K562 (cell line): ENCODE results near the gene CBFA2T3. TPM values are rescaled to one million over a fixed set of nuclear protein-coding genes. Genes with fewer than 3 reads are reported as not detected.
A peak's percentile ranks its signal among the peaks of the same experiment; 100 is the strongest.

Source experiments
- ATAC-seq: fragments of 200-7000 bp; cut with Tn5 transposase; 3 replicates; pipeline ENCODE4 v1.9.1; 2020; ENCODE audit warnings: moderate library complexity
- BruUV-seq: library from RNA; stranded (reverse); fragments of 400-500 nt; replicated peaks from 2 replicates; lab custom pipeline; 2021; lab: Mats Ljungman, UMichigan
- CTCF ChIA-PET: fragments of 300-600 bp; formaldehyde crosslinking; extraction: SDS; loops from one replicate; lab custom pipeline; 2021; ENCODE audit warnings: low intra/inter-chr PET ratio; lab: Yijun Ruan, JAX
- POLR2A ChIA-PET: fragments of 300-600, 350-650 bp; sonication (Branson Sonifier 250); formaldehyde crosslinking; extraction: SDS; loops from one replicate; lab custom pipeline; 2021; ENCODE audit warnings: antibody characterized with exemption, inconsistent platforms; lab: Yijun Ruan, JAX
- DNase-seq, 4 experiments: peaks; one replicate each; pipeline versions ENCODE4 v3.0.0 to v3.0.0-alpha.2; 2011 to 2018; ENCODE audit warnings: low spot score in 3 of 4, mixed read lengths in 3 of 4; ENCODE audit errors: extremely low read depth in 1 of 4
- FAIRE-seq: peaks from 2 replicates; lab custom pipeline; 2011; peaks lifted over from hg19 to GRCh38; lab: Jason Lieb, UNC
- H2AFZ ChIP-seq: 2 replicates; pipeline ENCODE4 v1.6.0; 2011; ENCODE audit warnings: low read depth, low read length, control low read depth, inconsistent platforms
- H3K27ac ChIP-seq: fragments of 200-600 bp; 3 replicates; pipeline ENCODE4 v1.8.0; 2011; ENCODE audit warnings: low read depth, mild to moderate bottlenecking, control low read depth, inconsistent platforms, low read length, moderate library complexity, mixed read lengths; ENCODE audit errors: extremely low read depth
- H3K27me3 ChIP-seq, 2 experiments: fragments of 300-600 bp in 1 of 2; 2 replicates in 1 of 2; 3 replicates in 1 of 2; pipeline versions ENCODE4 v1.6.0 to v1.8.0; 2011; ENCODE audit warnings: inconsistent platforms in 2 of 2, low read length in 2 of 2, mild to moderate bottlenecking in 1 of 2, mixed read lengths in 1 of 2, moderate library complexity in 1 of 2; ENCODE audit not compliant: control insufficient read depth in 2 of 2, insufficient read depth in 2 of 2
- H3K36me3 ChIP-seq: fragments of 300-600 bp; 3 replicates; pipeline ENCODE4 v1.8.0; 2011; ENCODE audit warnings: mild to moderate bottlenecking, low read length, inconsistent platforms; ENCODE audit not compliant: control insufficient read depth, insufficient read depth
- H3K4me1 ChIP-seq, 2 experiments: fragments of 200-600 bp in 1 of 2; replicated peaks in 1 of 2; 2 replicates in 1 of 2; 3 replicates in 1 of 2; pipeline versions ENCODE4 v1.5.1 to v1.8.0; 2011; ENCODE audit warnings: inconsistent platforms in 2 of 2, low read length in 2 of 2, mild to moderate bottlenecking in 1 of 2, mixed read lengths in 1 of 2, moderate library complexity in 1 of 2; ENCODE audit not compliant: control insufficient read depth in 2 of 2, insufficient read depth in 2 of 2
- H3K4me2 ChIP-seq: 2 replicates; pipeline ENCODE4 v1.6.1; 2011; ENCODE audit warnings: low read length, control low read depth, inconsistent platforms, mixed read lengths; ENCODE audit not compliant: insufficient read depth
- H3K4me3 ChIP-seq: fragments of 200-600 bp; sonication (generic), shearing (Covaris generic); 2 replicates; pipeline ENCODE4 v1.5.1; 2016; ENCODE audit warnings: control low read depth, inconsistent platforms
- H3K79me2 ChIP-seq: fragments of 200-600 bp; 3 replicates; pipeline ENCODE4 v1.8.0; 2011; ENCODE audit warnings: low read length, inconsistent platforms; ENCODE audit not compliant: control insufficient read depth, insufficient read depth
- H3K9ac ChIP-seq, 2 experiments: 2 replicates each; pipeline versions ENCODE4 v1.6.0 to v1.6.1; 2011; ENCODE audit warnings: low read depth in 2 of 2, low read length in 2 of 2, control low read depth in 1 of 2, inconsistent platforms in 1 of 2, mild to moderate bottlenecking in 1 of 2, mixed read lengths in 1 of 2; ENCODE audit not compliant: insufficient read depth in 1 of 2
- H3K9me1 ChIP-seq: one replicate; pipeline ENCODE4 v1.6.0; 2011; ENCODE audit warnings: inconsistent platforms, mild to moderate bottlenecking, low read length, moderate library complexity; ENCODE audit not compliant: control insufficient read depth, insufficient read depth
- H3K9me3 ChIP-seq: replicated peaks from 2 replicates; pipeline ENCODE4 v1.5.1; 2011; ENCODE audit warnings: low read depth, low read length, inconsistent platforms; ENCODE audit not compliant: control insufficient read depth, insufficient read depth
- H4K20me1 ChIP-seq: replicated peaks from 2 replicates; pipeline ENCODE4 v1.6.1; 2011; ENCODE audit warnings: low read length, inconsistent platforms, mixed read lengths; ENCODE audit not compliant: control insufficient read depth, insufficient read depth
- HCFC1 ChIP-seq: IDR thresholded peaks from 2 replicates; pipeline ENCODE4 v1.6.1; 2012; ENCODE audit warnings: low read depth, low read length, improper control_type of control experiment
- HNRNPUL1 ChIP-seq: fragments of 200-400 bp; formaldehyde crosslinking; IDR thresholded peaks from 2 replicates; pipeline ENCODE4 v1.6.1; 2017; ENCODE audit warnings: low read length
- NFATC3 ChIP-seq: fragments of 450-650 bp; IDR thresholded peaks from 2 replicates; pipeline ENCODE4 v1.6.1; 2017; ENCODE audit warnings: mild to moderate bottlenecking
- NFXL1 ChIP-seq: fragments of 450-650 bp; formaldehyde crosslinking; IDR thresholded peaks from 2 replicates; pipeline ENCODE4 v1.4.0; 2021; ENCODE audit warnings: mild to moderate bottlenecking
- POLR2G ChIP-seq: fragments of 200-400 bp; formaldehyde crosslinking; IDR thresholded peaks from 2 replicates; pipeline ENCODE4 v1.6.1; 2017; ENCODE audit warnings: low read depth, mild to moderate bottlenecking, antibody characterized with exemption, low read length, moderate library complexity
- RBFOX2 ChIP-seq: fragments of 200-400 bp; formaldehyde crosslinking; IDR thresholded peaks from 2 replicates; pipeline ENCODE4 v1.6.1; 2017; ENCODE audit warnings: low read depth, mild to moderate bottlenecking, low read length, moderate library complexity
- SLC30A9 ChIP-seq: fragments of 250-450 bp; sonication (Bioruptor Pico); IDR thresholded peaks from 2 replicates; pipeline ENCODE4 v1.8.0; 2022; ENCODE audit warnings: mild to moderate bottlenecking, moderate library complexity
- STAT5B ChIP-seq: fragments of 250-450 bp; sonication (Bioruptor Pico); IDR thresholded peaks from 2 replicates; pipeline ENCODE4 v1.8.0; 2021; ENCODE audit warnings: mild to moderate bottlenecking, inconsistent platforms
- ZNF23 ChIP-seq: fragments of 250-450 bp; sonication (Bioruptor Pico); IDR thresholded peaks from 2 replicates; pipeline ENCODE4 v1.4.0; 2020; ENCODE audit warnings: mild to moderate bottlenecking
- ZNF354B ChIP-seq: fragments of 250-450 bp; sonication (Bioruptor Pico); IDR thresholded peaks from 2 replicates; pipeline ENCODE4 v1.4.0; 2020
- WGBS: fragments of 100-300 bp; shearing (Covaris generic); methylation state at CpG from one replicate; pipeline ENCODE4 v1.1.6; 2016; ENCODE audit warnings: low coverage, mixed read lengths; ENCODE audit not compliant: insufficient coverage; ENCODE audit errors: missing lambda C conversion rate; 5-methylcytosine and 5-hydroxymethylcytosine counted together
- in situ Hi-C: fragments of 300-500 bp; cut with MboI; formaldehyde crosslinking; loops from 4 replicates; pipeline ENCODE4 v1.15.0; 2018; ENCODE audit warnings: inconsistent platforms, mixed read lengths
- intact Hi-C: fragments of 100-400 bp; cut with micrococcal nuclease; formaldehyde crosslinking; loops from 2 replicates; pipeline ENCODE4 v1.14.2; 2022
- polyA plus RNA-seq, 8 experiments: library from polyadenylated mRNA; depleted of rRNA in 4 of 8; stranded (reverse) in 5 of 8; unstranded in 3 of 8; fragments of >200 nt; fragmentation: Nextera tagmentation in 2 of 8; fragmentation: Illumina TruSeq in 1 of 8; extraction: Ambion mirVana in 2 of 8; extraction: Trizol in 1 of 8; gene quantifications; 2 replicates each; pipeline versions ENCODE4 v1.2.1 to v1.2.3, GENCODE V29; 2011 to 2014; ENCODE audit warnings: inconsistent platforms in 1 of 8, missing spikeins in 1 of 8
- total RNA-seq, 7 experiments: library from RNA; depleted of rRNA in 6 of 7; stranded (reverse); fragments of >200 nt in 6 of 7; fragmentation: Illumina TruSeq in 2 of 7; extraction: Trizol in 2 of 7; gene quantifications; 2 replicates each; pipeline versions ENCODE4 v1.2.1 to v1.2.3, GENCODE V29; 2011 to 2021; ENCODE audit warnings: low replicate concordance in 1 of 7
- TF ChIP-seq, protein P1 (sequence below): sonication (generic); formaldehyde crosslinking; IDR thresholded peaks from 2 replicates; pipeline ENCODE4 v1.8.1; 2023; ENCODE audit warnings: mild to moderate bottlenecking, missing genetic modification reagents

CBFA2T3 gene
- total and polyA plus RNA-seq, 9 of the 15 experiments (the other 6 are each of a cell fraction or from before 2014, with no cell fraction given), result 2.3 to 145 (median 6.7) TPM

- Histone ChIP-seq H2AFZ (no peak overlapping the region), H3K27ac (no peak overlapping the region), H3K4me2 (no peak overlapping the region), H3K9ac (no peak overlapping the region), H3K36me3 (peaks cover 30% of the 10 kb centered on the region; the same call in 2 of the 3 replicates), H4K20me1 (0 out of 2 replicates have a peak, but pooled peaks cover 4% of the 10 kb centered on the region), H3K4me3 (no peak overlapping the region), H3K27me3 (no peaks in the 10 kb centered on the region), H3K79me2 (no peaks in the 10 kb centered on the region), H3K9me1 (no peaks in the 10 kb centered on the region), H3K4me1 (peaks cover 0 to 57% of the 10 kb centered on the region in 2 experiments; a peak in 2 of 5 replicates), H3K9me3 (no peaks in the 10 kb centered on the region)
- TF ChIP-seq NFATC3 (no peak), ZNF354B (CRISPR knock-in tag) (no peak), STAT5B (CRISPR knock-in tag) (no peak), ZNF23 (CRISPR knock-in tag) (no peak), HCFC1 (no peak), RBFOX2 (peak; percentile 44; the same call in 1 of the 2 replicates), SLC30A9 (CRISPR knock-in tag) (no peak), HNRNPUL1 (no peak), NFXL1 (CRISPR knock-in tag) (no peak), POLR2G (peak; percentile 47; the same call in 1 of the 2 replicates)
- TF ChIP-seq, protein P1, sequence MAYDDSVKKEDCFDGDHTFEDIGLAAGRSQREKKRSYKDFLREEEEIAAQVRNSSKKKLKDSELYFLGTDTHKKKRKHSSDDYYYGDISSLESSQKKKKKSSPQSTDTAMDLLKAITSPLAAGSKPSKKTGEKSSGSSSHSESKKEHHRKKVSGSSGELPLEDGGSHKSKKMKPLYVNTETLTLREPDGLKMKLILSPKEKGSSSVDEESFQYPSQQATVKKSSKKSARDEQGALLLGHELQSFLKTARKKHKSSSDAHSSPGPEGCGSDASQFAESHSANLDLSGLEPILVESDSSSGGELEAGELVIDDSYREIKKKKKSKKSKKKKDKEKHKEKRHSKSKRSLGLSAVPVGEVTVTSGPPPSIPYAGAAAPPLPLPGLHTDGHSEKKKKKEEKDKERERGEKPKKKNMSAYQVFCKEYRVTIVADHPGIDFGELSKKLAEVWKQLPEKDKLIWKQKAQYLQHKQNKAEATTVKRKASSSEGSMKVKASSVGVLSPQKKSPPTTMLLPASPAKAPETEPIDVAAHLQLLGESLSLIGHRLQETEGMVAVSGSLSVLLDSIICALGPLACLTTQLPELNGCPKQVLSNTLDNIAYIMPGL (CRISPR knock-in tag), result no peak
- intact Hi-C loops (no loop called here), in situ Hi-C loops (no loop called here)
- 76% methylated on average over 8 of the region's 15 CpGs for WGBS
- ChIA-PET CTCF (no interaction called here), POLR2A (interaction anchor here (0.6 to 1.3 kb wide), 4 partner anchors 13 to 1219 kb away, joined by 3 to 5 read pairs (median 4); no protein-coding TSS in a partner anchor)
- DNase-seq, result no peak
- BruUV-seq, result no TSS peak
- FAIRE-seq, result no peak
- ATAC-seq, result no peak
These were observed 112.9 kb downstream of the CBFA2T3 start for GRCh38 chr16:88864099-88864498.
